ENCODE measurements around the gene TRIM63.

DNA sequence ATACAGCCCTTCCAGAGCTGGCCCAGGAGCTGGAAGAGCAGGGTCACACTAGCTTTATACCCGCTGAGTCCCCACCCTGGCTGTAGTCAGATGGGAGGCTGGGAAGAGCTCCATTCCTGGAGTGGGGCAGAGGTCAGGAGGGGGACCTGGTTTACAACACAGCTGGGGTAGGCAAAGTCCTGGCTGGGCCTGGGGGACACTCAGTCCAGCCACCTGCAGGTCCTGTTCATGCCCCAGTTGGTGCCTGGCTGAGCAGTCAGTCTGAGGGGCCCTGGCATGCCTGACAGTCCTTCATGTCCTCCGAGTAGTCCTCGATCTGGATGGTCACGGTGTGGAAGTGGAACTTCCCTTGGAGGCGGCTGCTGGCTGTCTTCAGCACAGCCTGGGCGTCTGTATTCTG is 28.5 kb downstream of the TRIM63 start:
- TF ChIP-seq, protein P1, sequence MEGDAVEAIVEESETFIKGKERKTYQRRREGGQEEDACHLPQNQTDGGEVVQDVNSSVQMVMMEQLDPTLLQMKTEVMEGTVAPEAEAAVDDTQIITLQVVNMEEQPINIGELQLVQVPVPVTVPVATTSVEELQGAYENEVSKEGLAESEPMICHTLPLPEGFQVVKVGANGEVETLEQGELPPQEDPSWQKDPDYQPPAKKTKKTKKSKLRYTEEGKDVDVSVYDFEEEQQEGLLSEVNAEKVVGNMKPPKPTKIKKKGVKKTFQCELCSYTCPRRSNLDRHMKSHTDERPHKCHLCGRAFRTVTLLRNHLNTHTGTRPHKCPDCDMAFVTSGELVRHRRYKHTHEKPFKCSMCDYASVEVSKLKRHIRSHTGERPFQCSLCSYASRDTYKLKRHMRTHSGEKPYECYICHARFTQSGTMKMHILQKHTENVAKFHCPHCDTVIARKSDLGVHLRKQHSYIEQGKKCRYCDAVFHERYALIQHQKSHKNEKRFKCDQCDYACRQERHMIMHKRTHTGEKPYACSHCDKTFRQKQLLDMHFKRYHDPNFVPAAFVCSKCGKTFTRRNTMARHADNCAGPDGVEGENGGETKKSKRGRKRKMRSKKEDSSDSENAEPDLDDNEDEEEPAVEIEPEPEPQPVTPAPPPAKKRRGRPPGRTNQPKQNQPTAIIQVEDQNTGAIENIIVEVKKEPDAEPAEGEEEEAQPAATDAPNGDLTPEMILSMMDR (IDR thresholded peaks at IDR 0.05) = no peak
- TF ChIP-seq POLR2A (IDR thresholded peaks at IDR 0.05) = no peak
